Activated naive CD4-positive, alpha-beta T cell treated with anti-CD3 and anti-CD28 coated beads, Interleukin-2, amount 50 U/mL, for 16 hours (primary cell): ENCODE results near the gene GLT6D1.

Experiments used
- DNase-seq: peaks from one replicate; pipeline ENCODE4 v3.0.0-alpha.2; 2020

Gene GLT6D1

GRCh38 chr9:135607401-135608293 lies 31.7 kb downstream of the GLT6D1 start:
- no peak for DNase-seq

GRCh38 chr9:135606885-135607259 lies 32.5 kb downstream of the GLT6D1 start:
- DNase-seq: no peak

GRCh38 chr9:135605238-135605781 lies 34.0 kb downstream of the GLT6D1 start:
- peak; percentile 6 for DNase-seq

GRCh38 chr9:135604437-135605237 lies 34.7 kb downstream of the GLT6D1 start:
- DNase-seq: peak; percentile 2

- peak; percentile 58 for DNase-seq
Observed at GRCh38 chr9:135602789-135603481, 36.4 kb downstream of the GLT6D1 start.

GRCh38 chr9:135601988-135602387 lies 37.4 kb downstream of the GLT6D1 start:
- no peak for DNase-seq

GRCh38 chr9:135600296-135600817 lies 39.0 kb downstream of the GLT6D1 start:
- DNase-seq: no peak

GRCh38 chr9:135596211-135596610 lies 43.1 kb downstream of the GLT6D1 start:
- no peak for DNase-seq

- DNase-seq: no peak
Observed at GRCh38 chr9:135592625-135593024, 46.7 kb downstream of the GLT6D1 start.

GRCh38 chr9:135592331-135592590 lies 47.1 kb downstream of the GLT6D1 start:
- no peak for DNase-seq

GRCh38 chr9:135591506-135592330 lies 47.6 kb downstream of the GLT6D1 start:
- no peak for DNase-seq

- no peak for DNase-seq
Observed at GRCh38 chr9:135590486-135591079, 48.8 kb downstream of the GLT6D1 start.

GRCh38 chr9:135589596-135590485 lies 49.5 kb downstream of the GLT6D1 start:
- no peak for DNase-seq

- no peak for DNase-seq
Observed at GRCh38 chr9:135588886-135589595, 50.3 kb downstream of the GLT6D1 start.

- DNase-seq: no peak
Observed at GRCh38 chr9:135588371-135588770, 51.0 kb downstream of the GLT6D1 start.

GRCh38 chr9:135587658-135588057 lies 51.7 kb downstream of the GLT6D1 start:
- DNase-seq: no peak

GRCh38 chr9:135586601-135587109 lies 52.7 kb downstream of the GLT6D1 start:
- DNase-seq: no peak

- no peak for DNase-seq
Observed at GRCh38 chr9:135584934-135585333, 54.4 kb downstream of the GLT6D1 start.

GRCh38 chr9:135584371-135584770 lies 55.0 kb downstream of the GLT6D1 start:
- no peak for DNase-seq

- no peak for DNase-seq
Observed at GRCh38 chr9:135583688-135584011, 55.7 kb downstream of the GLT6D1 start.
